OCI-LY1 (cell line): ENCODE measurements around the gene SLC7A14.

ENCODE experiments used
- CTCF ChIP-seq: fragments of 200-600 bp; sonication (generic), shearing (Covaris generic); IDR thresholded peaks from 2 replicates; pipeline ENCODE4 v1.5.1; 2017; ENCODE audit warnings: mild to moderate bottlenecking, antibody characterized with exemption, low read length, moderate library complexity, mixed read lengths
- EZH2 ChIP-seq: fragments of 200-600 bp; sonication (generic), shearing (Covaris generic); IDR thresholded peaks from 2 replicates; pipeline ENCODE4 v1.8.0; 2017; ENCODE audit warnings: borderline replicate concordance, mixed run types, mild to moderate bottlenecking, antibody characterized with exemption, low read length, moderate library complexity, mixed read lengths

- TF ChIP-seq CTCF (no peak), EZH2 (no peak)
Measured at GRCh38 chr3:170482199-170482598, 103.7 kb downstream of the SLC7A14 start.
